NOMO-1 treated with DMSO at 0.1 percent for 48 hours (cell line): ENCODE data around the gene QTRT2.

ENCODE experiments used
- DNase-seq: peaks from one replicate; lab custom pipeline; 2025; ENCODE audit not compliant: unreplicated experiment; lab: John Stamatoyannopoulos, UW

The QTRT2 gene

DNA sequence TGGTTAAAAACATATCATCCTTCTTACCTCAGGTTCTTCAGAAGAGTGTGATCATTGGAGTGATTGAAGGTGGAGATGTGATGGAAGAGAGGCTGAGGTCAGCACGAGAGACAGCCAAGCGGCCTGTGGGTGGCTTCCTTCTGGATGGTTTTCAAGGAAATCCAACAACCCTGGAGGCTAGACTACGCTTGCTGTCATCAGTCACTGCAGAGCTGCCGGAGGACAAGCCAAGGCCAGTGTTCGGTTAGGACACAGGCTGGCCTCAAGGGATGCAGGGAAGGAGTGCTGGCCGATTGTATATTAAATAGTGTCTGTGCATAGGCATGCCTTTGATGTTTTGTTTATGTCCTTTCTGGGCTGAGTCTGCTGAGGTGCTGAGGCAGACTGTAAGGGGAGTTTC lies 20.2 kb downstream of the QTRT2 start:
- DNase-seq: no peak

DNA sequence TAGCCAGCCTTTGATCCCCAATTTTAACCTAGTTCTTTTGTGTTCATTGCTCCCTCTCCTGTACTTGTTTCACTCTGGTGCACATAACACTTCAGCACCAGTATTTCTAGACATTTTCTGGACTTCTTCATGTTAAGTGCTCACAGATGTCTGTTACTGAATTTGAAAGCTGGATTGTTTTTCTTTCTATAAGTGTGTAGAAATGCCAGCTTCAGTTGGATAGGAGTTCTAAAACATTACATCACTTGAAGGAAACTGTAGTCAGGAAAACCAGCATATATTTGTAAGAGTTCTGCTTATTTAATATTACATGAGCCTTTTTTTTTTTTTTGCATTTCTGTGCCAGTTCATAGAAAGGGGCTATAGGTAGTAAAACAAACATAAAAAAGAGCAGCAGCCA lies 21.6 kb downstream of the QTRT2 start:
- DNase-seq: no peak

DNA sequence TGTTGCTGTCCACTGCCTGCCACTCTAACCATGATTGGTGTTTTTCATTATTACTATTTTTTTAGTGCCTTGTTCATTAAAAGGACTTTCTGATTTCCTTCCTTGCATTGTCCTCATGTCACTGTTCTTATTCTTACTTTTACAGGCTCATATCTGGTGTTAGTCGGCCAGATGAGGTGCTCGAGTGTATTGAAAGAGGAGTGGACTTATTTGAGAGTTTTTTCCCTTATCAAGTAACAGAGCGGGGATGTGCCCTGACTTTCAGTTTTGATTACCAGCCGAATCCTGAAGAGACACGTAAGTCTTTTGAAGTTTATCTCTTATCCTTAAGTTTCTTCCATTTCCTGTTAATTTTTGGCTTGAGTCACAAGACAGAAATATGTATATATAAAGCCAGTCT lies 23.2 kb downstream of the QTRT2 start:
- DNase-seq: no peak

DNA sequence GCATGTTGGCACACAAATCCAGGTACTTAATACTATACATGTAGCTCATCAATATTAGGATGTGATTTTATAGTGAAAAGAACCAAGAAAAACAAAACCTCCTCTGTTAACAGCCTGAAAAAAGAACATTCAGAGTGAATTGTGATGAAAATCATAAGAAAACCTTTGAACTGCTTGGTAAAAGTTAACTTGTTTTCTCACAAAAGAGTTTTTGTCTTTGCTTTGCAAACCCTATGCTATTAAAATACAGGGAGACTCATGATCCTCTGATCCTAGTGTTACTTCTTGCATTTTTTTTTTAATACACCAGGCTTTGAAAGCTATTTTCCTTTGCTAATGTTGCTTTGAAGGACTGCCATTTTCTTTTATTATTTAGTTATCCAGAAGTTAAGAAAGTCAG lies 23.7 kb downstream of the QTRT2 start:
- no peak for DNase-seq

DNA sequence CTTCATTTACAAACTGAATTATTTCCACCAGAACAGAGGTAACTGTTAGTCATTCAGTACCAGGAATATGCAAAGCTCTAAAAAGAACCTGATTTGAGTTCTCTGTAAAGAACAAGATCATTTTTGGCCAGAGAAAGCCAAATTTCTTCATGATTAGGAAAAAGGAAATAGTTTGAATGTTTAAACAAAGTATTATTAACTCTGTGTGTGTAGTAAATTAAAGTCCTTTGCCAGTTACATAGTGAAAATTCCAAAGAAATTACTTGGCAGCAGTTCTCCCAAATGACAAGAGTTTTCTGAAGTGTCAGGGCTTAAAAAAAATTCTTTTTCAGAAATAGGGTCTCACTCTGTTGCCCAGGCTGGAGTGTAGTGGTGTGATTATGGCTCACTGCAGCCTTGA lies 24.5 kb downstream of the QTRT2 start:
- no peak for DNase-seq

DNA sequence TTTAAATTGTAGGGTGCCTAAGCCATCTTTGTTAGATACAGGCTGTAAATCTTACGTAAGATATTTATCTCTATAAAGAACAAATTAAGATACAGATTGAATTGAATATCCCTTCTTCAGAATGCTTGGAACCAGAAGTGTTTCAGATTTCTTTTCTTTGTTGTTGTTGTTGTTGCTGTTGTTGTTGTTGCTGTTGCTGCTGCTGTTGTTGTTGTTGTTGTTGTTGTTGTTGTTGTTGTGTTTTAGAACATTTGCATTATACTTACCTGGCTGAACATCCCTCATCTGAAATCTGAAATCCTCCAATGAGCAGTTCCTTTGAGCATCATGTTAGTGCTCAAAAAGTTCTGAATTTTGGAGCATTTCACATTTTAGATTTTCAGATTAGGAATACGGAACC lies 26.6 kb downstream of the QTRT2 start:
- DNase-seq: no peak

DNA sequence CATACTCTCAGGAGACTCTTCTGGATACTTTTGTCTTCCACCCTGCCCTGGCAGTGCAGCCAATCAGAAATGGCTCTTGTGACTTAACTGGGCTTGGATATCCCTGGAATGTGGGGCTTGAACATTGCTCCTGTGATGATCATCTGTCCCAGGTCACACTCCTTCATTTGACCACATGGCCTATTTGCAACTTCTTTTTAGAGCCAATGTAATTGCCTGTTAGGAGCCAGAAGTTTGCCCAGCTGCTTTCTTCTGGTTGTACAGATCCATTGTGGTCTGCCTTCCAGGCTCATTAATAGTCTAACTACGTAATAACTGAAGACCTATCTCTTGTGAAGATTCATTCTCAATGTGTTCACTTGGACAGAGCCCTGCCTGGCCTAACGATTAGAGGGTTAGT lies 29.8 kb downstream of the QTRT2 start:
- DNase-seq: no peak

DNA sequence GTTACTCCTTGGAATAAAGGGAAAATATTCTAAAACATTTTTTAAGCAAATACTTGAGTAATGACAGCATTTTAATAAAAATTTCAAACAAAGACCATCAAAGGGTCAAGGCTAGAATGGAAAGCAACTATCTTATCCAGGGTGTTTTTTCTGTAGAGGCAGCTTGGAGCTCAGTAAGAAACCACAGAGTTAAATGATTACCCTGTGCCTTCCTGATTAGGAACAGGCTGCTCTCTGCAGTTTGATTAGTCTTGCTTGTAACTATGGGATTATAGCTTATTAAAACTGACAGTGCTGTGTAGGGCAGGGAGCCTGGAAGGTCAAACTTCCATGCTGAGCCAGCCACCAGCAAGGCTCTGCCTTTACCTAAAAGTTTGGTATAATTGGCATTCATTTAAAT lies 33.1 kb downstream of the QTRT2 start:
- DNase-seq: no peak

DNA sequence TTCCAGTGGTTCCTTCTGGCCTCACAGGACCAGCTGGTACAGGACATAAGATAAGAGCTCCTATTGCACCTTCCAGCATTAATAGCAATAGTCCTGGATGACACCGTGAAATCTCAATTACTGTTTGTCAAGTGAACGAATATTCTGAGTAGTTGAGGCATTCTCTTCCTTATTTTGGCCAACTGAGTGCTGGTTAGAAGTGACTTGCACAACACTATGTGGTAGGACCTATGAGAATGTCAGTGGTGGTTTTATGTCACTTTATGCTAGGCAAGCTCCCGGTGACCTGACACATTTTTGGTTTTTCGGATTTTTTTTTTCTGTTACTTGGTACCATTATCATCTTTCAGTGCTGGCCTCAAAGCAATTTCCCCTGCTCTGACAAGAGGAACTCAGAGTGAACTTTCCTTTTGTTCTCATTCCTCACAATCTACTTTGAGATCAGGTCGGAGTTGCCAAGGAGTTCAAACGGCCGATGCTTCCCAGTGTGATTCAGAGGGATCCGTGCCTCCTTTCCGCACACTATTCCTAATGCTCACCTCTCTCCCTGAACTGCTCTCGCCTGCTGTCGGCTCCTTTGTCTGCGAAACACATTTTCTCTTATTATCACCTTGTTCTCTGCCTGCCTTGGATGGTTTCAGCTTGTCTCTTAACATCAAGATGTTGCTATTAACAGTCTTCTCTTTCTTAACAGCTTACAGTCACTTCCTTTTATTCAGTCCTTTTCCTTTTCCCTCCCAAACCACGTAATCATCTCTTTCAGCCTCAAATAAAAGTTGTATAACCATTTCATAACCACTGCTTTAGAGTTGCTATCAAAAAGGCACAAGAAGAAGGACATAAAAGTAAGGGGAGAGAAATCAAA lies 35.8 kb downstream of the QTRT2 start:
- peak; percentile 75 for DNase-seq

DNA sequence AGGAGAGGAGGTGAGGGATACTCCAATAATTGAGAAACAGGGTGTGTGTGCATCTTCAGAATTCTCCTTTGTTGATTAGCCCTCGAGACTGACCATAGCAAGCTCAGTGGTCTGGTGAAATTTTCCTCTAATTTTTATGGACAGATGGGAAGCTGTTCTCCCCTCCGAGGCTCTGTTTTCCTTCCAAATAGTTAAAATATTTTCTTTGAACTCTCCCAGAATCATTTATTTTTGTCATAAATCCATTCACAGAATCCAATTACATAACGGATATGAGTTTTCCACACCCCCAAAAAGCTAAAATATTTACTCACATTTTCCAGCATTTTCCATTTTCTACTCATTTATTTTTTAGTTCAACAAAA lies 36.5 kb downstream of the QTRT2 start:
- DNase-seq: no peak

DNA sequence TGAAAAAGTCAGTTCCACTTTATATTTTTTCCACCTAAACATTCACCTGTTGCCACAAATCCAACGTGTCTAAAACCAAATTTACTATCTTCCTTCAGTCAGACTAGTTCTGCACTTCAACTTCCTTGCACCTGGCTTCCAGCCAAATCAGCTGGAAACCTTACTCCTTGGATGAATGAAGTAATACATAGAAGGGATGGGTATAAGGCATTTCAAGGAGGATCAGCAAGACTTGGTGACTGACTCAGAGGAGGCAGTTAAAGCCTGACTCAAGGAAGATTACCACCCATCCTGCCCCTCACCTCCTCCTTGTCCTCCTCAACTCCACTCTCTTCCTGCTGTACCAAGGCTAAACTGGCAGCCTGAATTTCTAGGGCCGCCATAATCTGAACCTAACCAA lies 37.1 kb downstream of the QTRT2 start:
- no peak for DNase-seq

DNA sequence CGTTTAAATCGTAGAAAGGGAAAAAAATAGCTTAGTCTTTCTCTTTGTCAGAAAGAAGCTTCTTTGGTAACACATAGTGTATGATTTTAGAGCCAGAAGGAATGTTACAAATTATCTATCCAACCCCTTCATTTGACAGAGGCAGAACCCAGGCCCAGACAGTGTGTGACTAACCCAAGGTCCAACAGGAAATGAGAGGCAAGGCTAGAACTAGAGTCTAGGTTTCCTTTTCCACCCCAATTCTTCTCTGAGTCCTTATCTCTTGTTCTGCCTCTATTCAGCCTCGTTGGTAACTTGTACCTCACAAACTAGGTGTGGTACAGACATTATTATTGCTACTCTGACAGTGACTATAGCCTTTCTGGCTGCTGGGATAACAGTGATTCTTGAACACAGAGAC lies 39.3 kb downstream of the QTRT2 start:
- DNase-seq: no peak

DNA sequence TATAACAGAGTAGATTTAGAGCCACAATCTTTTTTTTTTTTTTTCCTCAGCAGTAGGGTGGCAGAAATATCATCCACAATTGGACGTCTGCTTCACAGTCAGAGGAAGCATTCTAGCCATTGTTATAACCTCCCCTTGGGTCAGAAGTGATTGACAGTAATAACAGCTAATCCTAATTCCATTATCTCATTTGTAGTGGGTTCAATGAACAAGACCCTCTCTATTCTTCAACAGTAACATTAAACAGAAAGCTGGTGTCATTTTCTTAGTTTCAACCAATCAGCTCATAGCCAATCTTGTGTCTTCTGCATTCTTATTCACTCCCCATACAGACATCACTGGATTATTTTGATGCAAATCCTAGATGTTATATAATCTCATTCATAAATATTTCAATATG lies 44.6 kb downstream of the QTRT2 start:
- DNase-seq: no peak

DNA sequence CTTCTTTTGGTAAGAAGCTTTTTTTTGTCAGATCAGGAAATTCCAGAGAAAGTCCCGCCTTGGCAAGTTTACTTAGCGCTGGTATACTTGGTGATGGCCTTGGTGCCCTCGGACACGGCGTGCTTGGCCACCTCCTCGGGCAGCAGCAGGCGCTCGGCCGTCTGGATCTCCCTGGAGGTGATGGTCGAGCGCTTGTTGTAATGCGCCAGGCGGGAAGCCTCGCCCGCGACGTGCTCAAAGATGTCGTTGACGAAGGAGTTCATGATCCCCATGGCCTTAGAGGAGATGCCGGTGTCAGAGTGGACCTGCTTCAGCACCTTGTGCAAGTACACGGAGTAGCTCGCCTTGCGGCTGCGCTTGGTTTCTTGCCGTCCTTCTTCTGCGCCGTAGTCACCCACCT lies 46.6 kb downstream of the QTRT2 start:
- DNase-seq: no peak

DNA sequence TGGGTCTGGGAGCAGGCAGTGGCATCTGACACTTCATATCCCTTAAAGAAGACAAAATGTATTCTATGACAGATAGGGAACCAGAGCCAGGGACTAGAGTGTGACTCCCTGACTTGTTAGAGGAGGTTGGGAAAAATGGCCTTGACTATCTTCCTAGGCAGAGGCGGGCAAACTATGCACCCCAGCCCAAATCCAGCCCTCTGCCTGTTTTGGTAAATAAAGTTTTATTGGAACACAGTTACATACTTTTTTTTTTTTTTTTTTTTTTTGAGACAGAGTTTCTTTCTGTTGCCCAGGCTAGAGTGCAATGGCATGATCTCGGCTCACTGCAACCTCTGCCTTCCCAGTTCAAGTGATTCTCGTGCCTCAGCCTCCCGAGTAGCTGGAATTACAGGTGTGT lies 47.3 kb downstream of the QTRT2 start:
- DNase-seq: no peak

DNA sequence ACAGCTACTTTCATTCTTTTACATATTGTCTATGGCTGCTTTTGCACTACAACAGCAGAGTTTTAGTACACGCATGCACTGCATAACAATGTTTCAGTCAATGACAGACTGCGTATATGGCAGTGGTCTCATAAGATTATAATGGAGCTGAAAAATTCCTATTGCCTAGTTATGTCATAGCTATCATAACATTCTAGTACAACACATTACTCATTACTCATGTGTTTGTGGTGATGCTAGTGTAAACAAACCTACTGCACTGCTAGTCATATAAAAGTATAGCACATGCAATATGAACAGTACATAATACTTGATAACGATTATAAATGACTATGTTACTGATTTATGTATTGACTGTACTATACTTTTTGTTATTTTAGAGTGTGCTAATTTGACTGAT lies 47.9 kb downstream of the QTRT2 start:
- DNase-seq: no peak

DNA sequence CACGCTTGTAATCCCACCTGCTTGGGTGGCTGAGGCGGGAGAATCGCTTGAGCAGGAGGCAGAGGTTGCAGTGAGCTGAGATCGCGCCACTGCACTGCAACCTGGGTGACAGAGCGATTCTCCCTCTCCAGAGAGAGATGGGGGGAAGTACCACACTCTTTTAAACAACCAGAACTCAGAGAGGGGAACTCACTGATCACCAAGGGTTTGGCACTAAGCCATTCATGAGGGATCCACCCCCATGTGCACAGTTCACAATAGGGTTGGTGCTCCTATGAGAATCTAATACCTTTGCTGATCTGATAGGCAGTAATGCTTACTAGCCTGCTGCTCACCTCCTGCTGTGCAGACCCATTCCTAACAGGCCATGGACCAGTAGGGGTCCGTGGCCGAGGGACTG lies 51.6 kb downstream of the QTRT2 start:
- DNase-seq: no peak

DNA sequence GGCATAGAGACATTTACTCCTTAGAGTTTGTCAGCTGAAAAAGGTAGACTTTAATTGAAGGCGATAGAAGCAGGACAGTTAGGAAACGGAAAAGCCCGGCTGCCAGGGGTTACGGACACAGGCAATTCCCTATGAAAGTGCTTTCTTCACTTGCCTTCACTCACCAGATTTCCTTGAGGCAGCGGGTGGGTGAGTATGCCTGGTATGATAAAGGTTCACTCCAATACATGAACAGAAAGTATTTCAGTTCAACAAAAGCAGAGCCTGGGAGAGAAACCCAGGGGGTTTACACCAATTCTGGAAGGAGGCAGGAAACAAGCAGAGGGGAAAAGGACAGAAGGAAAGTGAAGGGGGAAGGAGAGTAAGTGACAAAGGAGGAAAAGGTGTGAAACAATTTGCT lies 53.9 kb downstream of the QTRT2 start:
- DNase-seq: no peak

DNA sequence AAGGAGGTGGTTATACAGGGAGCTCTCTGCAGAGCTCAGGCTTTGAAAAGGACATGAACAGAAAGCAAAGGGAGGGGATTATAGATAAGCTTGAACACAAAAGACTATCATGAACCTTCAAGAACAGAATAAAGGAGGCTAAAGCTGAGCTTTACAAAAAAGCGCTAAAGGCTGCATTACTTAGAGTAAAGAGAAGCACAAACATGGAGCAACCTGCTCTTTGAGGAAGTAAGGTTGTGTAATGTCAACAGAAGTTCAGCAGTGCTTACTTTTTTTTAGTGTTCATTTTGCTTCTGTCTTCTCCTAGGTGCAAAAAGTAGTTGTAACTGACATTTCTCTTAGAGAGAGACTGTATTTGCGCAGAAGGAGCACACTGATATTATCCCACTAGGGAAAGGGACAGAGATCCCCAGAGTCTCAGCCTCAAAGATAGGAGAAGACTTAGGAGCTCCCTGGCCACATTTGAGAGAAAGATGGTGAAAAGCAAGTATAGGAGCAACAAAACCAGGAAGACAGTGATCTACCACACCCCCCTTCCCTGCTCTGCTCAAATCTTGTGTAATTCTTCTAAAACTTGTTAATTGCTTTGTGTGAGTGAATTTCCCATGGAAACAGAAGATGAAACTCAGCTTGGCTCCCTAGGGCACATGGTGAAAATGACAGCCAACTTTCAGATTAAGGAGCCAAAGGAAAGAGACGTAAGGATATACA lies 54.7 kb downstream of the QTRT2 start:
- DNase-seq: peak; percentile 93

DNA sequence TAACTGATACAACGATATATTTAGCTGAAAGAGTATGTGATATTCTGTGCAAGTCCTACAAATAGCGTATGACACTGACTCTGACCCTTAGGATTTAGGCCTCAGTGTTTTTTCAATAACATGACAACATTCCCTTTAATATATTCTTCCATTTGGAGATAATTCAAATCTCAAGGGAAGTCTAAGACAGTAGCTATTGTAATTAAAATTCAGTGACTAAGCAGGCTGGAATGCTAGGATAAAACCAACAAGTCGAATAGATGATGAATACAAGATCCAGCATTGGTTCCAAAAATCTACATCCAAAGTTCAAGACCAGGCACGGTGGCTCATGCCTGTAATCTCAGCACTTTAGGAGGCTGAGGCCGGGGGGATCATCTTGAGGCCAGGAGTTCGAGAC lies 56.2 kb downstream of the QTRT2 start:
- no peak for DNase-seq

DNA sequence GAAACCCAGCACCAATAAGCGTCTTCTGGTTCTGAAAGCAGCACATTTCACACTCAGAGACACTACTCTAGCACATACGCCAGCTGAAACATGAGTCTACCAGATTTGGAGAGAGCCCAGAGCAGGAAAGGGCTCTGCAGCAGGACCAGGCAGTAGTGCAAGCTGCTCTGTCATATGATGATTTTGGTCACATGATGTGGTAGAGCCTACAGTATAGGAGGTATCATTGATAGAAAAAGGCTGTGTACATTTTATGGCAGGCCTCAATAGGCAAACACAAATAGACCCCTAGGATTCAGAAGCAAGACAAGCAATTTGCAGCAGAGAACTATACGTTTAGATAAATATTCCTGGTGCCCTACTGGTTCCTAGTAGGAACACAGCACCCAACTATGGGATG lies 58.2 kb downstream of the QTRT2 start:
- no peak for DNase-seq

DNA sequence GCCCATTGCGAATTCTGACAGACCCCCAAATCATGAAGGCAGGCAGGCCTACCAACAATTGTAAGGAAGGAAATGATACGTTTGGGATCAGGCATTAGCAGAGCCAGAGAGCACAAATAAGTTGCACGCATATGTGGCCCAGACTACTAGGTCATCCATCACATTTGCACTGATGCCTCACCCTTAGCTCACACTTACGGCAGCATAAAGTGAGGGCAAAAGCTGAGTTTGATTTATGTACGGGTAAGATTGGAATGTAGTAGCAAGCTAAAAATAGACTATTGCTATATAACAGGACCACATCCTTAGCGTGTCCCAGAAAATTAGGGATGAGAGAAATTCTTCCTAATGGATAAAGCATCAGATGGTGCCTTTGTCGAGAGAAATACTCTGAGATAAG lies 58.6 kb downstream of the QTRT2 start:
- DNase-seq: no peak

DNA sequence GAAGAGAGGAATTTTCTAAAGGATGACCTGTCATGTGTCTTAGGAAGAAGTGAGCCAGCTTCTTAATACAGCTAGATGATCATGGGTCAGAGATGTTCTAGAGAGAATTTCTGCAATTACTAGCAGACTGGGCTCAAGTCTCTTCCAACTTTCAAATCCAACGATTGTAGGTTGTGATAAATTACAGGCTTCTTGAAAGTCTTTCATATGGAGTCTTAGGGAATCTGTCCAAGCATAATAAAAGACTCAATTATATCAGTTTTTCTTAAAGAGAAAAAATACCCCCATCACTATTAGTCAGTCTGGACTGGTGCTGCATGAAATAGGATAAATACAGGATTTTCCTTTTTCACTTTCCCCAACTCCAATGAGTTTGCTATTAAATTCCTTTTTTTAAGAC lies 63.2 kb downstream of the QTRT2 start:
- no peak for DNase-seq
